MM.1S (cell line): ENCODE data around the gene DDAH1.

ENCODE experiments used
- EZH2 ChIP-seq: fragments of 300-600 bp; sonication (generic); optimal IDR thresholded peaks from 2 replicates; pipeline ENCODE3; 2017; ENCODE audit warnings: low read depth, mild to moderate bottlenecking, antibody characterized with exemption, low read length, mixed read lengths
- EZH2phosphoT487 ChIP-seq: fragments of 300-600 bp; sonication (generic); IDR thresholded peaks from 2 replicates; pipeline ENCODE4 v1.6.1; 2018; ENCODE audit warnings: antibody characterized with exemption, low read length
- TF ChIP-seq, protein P1 (sequence below): fragments of 300-600 bp; sonication (generic); IDR thresholded peaks from 2 replicates; pipeline ENCODE4 v1.5.1; 2016; ENCODE audit warnings: antibody characterized with exemption, low read length, mixed read lengths

DNA sequence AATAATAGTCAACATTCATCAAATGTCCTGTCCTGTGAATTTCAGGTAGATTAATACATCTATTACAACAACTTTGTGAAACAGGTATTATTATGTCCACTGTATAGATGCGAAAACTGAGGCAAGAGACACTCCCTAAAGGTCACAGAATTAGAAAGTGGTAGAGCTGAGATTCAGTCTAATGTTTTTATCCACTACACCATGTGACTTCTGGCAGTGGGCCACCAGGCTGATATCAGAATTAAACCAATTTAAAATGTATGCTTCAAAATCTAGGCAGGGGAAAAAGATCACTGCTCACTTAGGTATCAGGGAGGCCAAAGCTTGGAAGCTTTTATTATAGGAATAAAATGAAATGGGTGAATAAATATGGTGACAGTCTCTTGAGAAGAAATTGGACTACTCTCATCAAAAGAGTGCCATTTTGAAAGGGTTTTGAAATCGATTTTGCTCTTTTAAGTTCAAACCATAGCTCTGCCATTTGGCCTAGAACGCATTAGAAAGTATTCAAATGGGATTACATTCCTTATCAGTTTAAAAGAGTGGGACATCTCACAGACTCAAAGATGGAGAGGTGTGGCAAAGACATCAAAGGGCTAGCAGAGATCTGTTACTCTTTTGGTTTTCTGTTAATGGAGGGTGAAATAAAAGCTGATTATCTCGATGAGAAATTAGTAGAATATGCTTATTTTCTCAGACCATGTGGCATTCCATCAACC lies 1.9 kb downstream of the DDAH1 start:
- no peak for TF ChIP-seq EZH2phosphoT487
- TF ChIP-seq, protein P1, sequence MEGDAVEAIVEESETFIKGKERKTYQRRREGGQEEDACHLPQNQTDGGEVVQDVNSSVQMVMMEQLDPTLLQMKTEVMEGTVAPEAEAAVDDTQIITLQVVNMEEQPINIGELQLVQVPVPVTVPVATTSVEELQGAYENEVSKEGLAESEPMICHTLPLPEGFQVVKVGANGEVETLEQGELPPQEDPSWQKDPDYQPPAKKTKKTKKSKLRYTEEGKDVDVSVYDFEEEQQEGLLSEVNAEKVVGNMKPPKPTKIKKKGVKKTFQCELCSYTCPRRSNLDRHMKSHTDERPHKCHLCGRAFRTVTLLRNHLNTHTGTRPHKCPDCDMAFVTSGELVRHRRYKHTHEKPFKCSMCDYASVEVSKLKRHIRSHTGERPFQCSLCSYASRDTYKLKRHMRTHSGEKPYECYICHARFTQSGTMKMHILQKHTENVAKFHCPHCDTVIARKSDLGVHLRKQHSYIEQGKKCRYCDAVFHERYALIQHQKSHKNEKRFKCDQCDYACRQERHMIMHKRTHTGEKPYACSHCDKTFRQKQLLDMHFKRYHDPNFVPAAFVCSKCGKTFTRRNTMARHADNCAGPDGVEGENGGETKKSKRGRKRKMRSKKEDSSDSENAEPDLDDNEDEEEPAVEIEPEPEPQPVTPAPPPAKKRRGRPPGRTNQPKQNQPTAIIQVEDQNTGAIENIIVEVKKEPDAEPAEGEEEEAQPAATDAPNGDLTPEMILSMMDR = no peak
- no peak for TF ChIP-seq EZH2
